ENCODE measurements around the gene TMBIM4. TPM values are rescaled to one million over a fixed set of nuclear protein-coding genes. Genes with fewer than 3 reads are reported as not detected.

Gene TMBIM4
- total RNA-seq, 4 donors from 2014 or later, result 186 to 322 (median 242) TPM

GRCh38 chr12:66103016-66103913 lies 66.5 kb downstream of the TMBIM4 start:
- DNase-seq, result no peak
- intact Hi-C loops (cut with DNase I), result loop anchor here (10.0 kb wide), 1 partner anchor 788 kb away; no protein-coding TSS in a partner anchor
- no peaks in the 10 kb centered on the region for H3K27me3 ChIP-seq
- no peak overlapping the region for H3K4me3 ChIP-seq (replicated peaks in 1 of 3)
- 88 to 89% methylated on average over 3 of the region's 3 CpGs for WGBS, 2 donors
- no peaks in the 10 kb centered on the region for H3K36me3 ChIP-seq
- H3K4me1 ChIP-seq, result no peaks in the 10 kb centered on the region
- H3K27ac ChIP-seq, result no peak overlapping the region
- TF ChIP-seq POLR2A (IDR thresholded peaks at IDR 0.05), result no peak
- TF ChIP-seq, protein P1, sequence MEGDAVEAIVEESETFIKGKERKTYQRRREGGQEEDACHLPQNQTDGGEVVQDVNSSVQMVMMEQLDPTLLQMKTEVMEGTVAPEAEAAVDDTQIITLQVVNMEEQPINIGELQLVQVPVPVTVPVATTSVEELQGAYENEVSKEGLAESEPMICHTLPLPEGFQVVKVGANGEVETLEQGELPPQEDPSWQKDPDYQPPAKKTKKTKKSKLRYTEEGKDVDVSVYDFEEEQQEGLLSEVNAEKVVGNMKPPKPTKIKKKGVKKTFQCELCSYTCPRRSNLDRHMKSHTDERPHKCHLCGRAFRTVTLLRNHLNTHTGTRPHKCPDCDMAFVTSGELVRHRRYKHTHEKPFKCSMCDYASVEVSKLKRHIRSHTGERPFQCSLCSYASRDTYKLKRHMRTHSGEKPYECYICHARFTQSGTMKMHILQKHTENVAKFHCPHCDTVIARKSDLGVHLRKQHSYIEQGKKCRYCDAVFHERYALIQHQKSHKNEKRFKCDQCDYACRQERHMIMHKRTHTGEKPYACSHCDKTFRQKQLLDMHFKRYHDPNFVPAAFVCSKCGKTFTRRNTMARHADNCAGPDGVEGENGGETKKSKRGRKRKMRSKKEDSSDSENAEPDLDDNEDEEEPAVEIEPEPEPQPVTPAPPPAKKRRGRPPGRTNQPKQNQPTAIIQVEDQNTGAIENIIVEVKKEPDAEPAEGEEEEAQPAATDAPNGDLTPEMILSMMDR (IDR thresholded peaks at IDR 0.05), result no peak
- H3K9me3 ChIP-seq, result no peaks in the 10 kb centered on the region

DNA sequence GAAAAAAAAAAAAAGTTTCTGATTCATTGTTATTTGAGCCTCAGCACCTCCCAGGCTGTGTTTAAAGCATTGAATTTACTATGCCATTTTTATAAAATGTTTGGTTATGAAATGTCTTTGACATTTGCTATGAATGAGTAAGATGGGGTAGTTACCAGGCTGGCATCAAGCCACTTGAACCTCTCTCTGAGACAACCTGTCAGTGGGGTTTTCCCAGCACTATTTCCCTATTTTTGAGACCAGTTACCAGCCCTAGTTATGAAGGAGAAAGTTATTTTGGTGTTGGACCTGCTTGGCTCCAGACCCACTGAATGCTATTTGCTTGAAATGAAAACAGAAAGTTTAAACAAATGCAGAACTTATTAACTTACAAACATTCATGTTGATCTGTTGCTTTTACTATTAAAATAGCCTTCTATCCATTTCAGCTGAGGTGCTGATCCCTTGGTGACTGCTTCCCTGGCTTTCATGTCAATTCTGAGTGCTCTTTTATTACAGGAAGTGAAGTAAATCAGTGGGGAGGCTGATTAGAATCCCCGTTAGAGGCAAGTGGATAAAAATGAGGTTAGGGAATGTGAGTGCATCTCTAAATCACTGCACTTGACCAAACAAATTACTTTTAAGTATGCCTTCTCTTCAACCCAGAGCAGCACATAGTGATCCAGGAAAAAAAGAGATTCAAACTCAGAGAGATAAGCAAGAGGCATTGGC lies 77.1 kb downstream of the TMBIM4 start:
- no peaks in the 10 kb centered on the region for H3K9me3 ChIP-seq
- no peak for DNase-seq
- no peak overlapping the region for H3K27ac ChIP-seq
- intact Hi-C loops (cut with DNase I), result no loop called here
- H3K4me3 ChIP-seq (replicated peaks in 1 of 3), result no peak overlapping the region
- 0 to 21% methylated on average over 1 of the region's 1 CpG for WGBS, 2 donors
- TF ChIP-seq POLR2A (IDR thresholded peaks at IDR 0.05), result no peak
- TF ChIP-seq, protein P1 (IDR thresholded peaks at IDR 0.05), result no peak
- no peaks in the 10 kb centered on the region for H3K4me1 ChIP-seq
- H3K27me3 ChIP-seq, result no peaks in the 10 kb centered on the region
- H3K36me3 ChIP-seq, result no peaks in the 10 kb centered on the region

- intact Hi-C loops (cut with DNase I), result no loop called here
Measured at GRCh38 chr12:66090157-66090556, 79.6 kb downstream of the TMBIM4 start.

GRCh38 chr12:66087365-66087943 lies 82.3 kb downstream of the TMBIM4 start:
- intact Hi-C loops (cut with DNase I), result loop anchor here (10.0 kb wide), 1 partner anchor 1193 kb away; no protein-coding TSS in a partner anchor
- peak; percentile 70 to 74 for DNase-seq
- H3K27ac ChIP-seq, result no peak overlapping the region
- WGBS, 2 donors, result 27 to 29% methylated on average over 10 of the region's 10 CpGs
- H3K9me3 ChIP-seq, result no peaks in the 10 kb centered on the region
- H3K27me3 ChIP-seq, result no peaks in the 10 kb centered on the region
- H3K4me3 ChIP-seq (replicated peaks in 1 of 3), result no peak overlapping the region
- H3K4me1 ChIP-seq, result no peaks in the 10 kb centered on the region
- TF ChIP-seq, protein P1 (IDR thresholded peaks at IDR 0.05), result peak; percentile 44 to 79 (median 70)
- TF ChIP-seq POLR2A (IDR thresholded peaks at IDR 0.05), result no peak
- H3K36me3 ChIP-seq, result no peaks in the 10 kb centered on the region

More at GRCh38 chr12:66090157-66090556, 79.6 kb downstream of the TMBIM4 start:
- Histone ChIP-seq H3K4me1 (no peaks in the 10 kb centered on the region), H3K27ac (no peak overlapping the region), H3K4me3 (replicated peaks in 1 of 3) (no peak overlapping the region), H3K36me3 (no peaks in the 10 kb centered on the region), H3K27me3 (no peaks in the 10 kb centered on the region), H3K9me3 (no peaks in the 10 kb centered on the region)
- TF ChIP-seq POLR2A (IDR thresholded peaks at IDR 0.05), result no peak
- TF ChIP-seq, protein P1 (IDR thresholded peaks at IDR 0.05), result no peak
- no peak for DNase-seq
- WGBS, 2 donors, result 84 to 85% methylated on average over 4 of the region's 4 CpGs

Measured in thyroid gland (tissue), 4 donors.